G401.6 (cell line): ENCODE measurements around the gene GASK1B.

Experiments used
- FAIRE-seq: peaks from 2 replicates; lab custom pipeline; 2012; peaks lifted over from hg19 to GRCh38; lab: Jason Lieb, UNC

GASK1B gene

DNA sequence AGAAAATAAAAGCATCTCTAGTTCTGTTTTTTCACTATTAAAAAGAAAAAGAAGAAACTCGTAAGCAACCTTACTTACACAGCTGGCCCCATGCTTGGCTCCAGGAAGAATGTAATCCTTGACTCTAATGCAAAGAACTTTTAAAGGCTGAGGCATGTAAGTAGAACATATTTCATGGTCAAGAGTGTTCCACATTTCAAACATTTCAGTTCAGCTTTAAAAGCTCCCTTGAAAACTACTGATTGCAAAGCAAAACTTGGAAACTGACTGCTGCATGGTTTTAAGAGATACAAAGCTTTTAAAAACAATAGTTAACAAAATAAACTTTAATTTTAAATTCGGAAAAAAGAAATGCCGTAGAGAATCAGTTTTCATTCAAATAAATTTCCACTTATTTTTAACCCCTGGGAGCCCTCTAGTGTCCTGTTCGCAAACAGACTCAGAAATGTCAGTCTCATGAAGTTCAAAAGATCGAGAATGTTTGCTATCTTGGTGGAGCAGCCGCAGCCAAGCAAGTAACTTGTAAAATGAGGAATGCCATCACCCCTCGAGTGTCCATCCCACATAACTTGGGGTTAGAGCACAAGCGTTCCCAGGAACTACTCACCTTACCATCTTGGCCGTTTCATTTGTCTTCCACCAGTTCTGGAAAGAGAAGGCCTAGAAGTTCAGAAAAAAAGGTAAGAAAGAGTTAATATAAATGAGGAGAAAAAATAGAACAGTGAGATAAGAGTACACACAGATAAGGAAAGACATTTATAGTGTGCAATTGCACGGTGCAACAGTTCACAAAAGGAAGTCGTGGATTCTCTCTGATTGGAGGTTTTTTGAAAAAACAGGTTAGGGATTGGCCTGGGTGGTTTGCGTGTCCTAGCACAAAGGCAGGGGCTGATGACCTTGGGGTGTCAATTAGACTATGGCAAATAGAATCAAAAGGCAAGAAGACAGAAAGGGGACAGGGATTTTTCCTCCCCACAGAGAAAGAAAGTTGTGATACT is at the start of gene GASK1B:
Gene GASK1B (minus strand): TSS at position 765 of the 998 bp plus-strand sequence. CDS start 1,650 bp downstream, outside the sequence.
- peak; percentile 96 for FAIRE-seq

GRCh38 chr4:158219623-158220022 is 46.8 kb upstream of the GASK1B start:
- no peak for FAIRE-seq

- FAIRE-seq, result no peak
These were observed 44.9 kb upstream of the GASK1B start for GRCh38 chr4:158217763-158218162.

DNA sequence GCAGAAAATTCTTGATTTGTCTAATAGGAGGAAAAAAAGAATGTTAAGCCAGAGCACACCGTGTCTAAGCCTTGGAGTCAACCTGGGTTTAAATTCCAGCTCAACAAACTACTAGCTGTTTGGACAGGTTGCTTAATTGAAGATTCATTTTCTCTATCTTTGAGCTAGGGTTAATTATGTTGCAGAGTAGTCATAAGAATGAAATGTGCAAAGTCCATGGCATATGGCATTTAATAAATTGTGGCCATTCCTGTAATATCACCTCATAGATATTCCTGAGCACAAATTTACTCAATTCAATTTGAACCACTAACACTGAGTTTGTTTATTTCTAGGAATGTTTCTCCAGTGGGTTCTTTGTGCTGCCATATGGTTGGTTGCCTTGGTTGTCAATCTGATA is 42.0 kb upstream of the GASK1B start:
- no peak for FAIRE-seq

DNA sequence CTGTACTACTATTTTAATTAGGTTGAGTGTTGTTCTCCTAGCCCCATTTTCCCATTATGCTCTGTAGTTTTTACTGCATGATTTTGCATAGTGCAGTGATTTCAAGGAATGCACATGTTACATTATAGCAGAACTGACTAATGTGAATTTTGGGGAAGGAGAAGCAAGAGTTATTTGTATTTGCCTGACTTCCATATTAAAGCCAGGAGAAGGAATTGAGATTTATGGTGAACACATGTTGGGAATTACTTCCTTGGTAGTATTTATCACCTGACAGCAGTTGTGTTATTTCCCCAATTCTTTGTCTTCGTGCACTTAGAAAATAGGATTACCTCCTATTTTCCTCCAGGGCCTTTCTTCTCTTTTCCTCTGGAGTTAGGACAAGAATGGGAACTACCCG is 40.6 kb upstream of the GASK1B start:
- no peak for FAIRE-seq

- no peak for FAIRE-seq
These were observed 38.4 kb upstream of the GASK1B start for GRCh38 chr4:158211222-158211621.

DNA sequence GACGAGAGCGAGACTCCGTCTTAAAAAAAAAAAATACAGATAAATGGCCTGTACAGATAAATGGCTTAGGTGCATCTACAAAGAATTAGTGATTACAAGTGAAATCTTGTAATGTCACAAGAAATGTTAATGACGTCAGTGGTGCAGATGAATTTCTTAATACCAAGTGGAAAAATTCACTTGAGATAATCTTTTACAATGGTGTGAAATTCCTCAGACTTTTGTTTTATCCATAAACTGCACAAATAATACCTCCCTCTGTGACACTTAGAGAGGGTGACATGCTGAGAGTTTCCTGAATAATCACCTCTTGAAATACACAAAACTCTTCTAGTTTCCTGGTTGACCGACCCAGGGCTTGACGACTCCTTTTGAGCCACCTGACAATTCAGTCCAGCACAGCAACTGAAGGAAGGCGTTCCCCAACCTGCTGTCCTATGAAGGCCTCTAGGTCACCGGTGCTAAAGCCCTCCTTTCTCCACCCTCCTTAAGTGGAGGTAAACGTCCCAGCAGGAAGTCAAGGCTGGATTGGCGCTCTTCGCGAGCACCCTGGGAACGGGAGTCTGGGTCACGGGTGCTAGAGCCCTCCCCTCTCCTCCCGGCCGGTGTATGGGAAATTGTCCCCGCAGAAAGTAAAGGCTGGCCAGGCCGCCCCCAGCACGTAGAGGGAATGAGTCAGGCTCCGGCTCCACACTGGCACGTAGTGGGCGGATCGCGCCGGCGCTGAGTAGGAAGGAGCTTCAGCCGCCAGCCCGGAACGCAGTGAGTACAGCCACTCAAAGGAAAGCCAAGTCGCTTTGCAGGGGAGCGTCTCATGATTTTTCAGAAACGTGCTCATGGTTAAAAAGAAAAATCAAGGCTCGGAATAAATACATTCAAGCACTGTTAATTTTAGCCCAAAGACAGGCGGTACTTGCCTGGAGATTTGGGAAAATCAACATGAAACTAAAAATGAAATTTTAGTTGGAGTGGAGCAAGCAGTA is 37.3 kb upstream of the GASK1B start, which contains the start of gene TMEM144:
Gene TMEM144 (plus strand): TSS at position 662 of the 983 bp plus-strand sequence. CDS start 2,182 bp downstream, outside the sequence.
- FAIRE-seq, result no peak

DNA sequence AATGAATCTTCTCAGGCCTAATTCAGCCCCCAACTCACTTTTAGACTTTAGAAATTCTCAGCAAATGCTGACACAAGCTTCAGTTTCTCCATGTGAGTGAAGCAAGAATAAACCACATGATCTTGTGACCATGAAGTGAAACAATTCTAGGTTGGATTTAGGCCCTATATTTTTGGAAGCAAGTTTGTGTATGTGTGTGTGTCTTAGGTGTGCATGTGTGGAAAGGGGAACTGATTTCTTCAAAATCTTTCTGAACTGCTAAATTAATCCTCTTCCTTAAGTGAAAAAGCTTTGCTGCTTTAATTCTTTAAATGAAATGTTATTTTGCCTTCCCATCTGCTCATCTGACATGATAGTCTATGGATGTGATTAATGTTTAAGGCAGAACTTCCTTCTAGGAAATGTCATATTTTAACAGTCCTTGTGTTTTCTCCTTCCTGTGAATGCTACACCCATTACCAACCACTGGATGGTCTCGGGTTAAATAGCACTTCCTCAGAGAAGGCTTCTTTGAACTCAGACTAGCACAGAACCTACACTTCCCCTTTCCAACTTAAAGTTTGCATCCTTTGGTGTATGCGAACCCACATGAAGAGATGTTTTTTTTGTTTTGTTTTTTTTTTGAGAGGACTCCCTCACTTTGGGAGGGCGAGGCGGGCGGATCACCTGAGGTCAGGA is 36.3 kb upstream of the GASK1B start:
- no peak for FAIRE-seq

DNA sequence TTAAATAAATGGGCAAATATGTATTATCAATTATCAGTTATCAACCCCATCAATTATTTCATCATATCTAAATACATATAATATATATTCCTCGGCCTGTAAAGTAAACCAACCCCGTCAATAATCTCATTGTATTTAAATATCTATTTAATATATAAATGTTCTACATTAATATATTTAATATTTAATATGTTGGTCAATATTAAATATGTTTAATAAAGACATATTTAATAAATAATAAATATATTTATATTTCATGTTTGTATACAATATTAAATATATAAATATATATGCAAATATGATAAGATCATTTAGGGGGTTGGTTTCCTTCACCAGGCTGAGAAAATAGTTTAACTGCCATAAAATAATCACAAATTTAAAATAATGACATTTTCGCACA is 31.1 kb upstream of the GASK1B start:
- FAIRE-seq, result peak; percentile 96

DNA sequence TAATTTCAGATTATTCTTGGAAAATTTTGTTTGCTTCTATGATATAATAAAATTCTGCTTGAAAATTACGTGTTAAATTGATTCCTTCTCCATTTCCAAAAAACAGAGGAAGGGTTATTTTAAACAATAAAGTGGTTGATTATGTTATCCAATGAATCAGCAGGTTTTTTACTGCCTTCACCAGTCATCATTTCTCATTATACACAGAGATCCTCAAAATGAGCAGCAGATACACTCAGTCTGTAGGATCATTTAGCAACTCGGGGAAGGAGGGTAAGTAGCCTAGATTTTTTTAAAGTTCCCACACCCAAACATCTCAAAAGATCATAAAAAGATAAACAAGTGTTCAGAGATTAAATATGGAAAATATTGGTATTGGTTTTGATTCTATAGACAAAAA is 30.6 kb upstream of the GASK1B start:
- no peak for FAIRE-seq

- FAIRE-seq, result peak; percentile 82
These were observed 29.7 kb upstream of the GASK1B start for GRCh38 chr4:158202481-158202880.

DNA sequence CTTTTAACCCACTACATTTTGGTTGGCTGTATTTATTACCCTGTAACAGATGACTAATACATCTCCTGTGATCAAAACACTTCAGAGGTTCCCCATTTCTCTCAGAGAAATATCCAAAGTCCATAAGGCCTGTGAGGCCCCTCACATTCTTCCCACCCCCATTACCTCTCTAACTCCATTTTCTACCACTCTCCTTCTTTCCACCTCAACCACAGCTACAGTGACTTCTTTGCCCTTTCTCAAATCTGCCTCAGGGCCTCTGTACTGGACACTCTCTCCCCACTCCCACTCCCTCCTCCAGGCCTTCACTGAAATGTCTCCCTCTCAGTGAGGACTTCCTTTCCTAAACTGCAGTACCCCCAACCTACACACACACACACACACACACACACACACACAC is 29.1 kb upstream of the GASK1B start:
- FAIRE-seq, result no peak

DNA sequence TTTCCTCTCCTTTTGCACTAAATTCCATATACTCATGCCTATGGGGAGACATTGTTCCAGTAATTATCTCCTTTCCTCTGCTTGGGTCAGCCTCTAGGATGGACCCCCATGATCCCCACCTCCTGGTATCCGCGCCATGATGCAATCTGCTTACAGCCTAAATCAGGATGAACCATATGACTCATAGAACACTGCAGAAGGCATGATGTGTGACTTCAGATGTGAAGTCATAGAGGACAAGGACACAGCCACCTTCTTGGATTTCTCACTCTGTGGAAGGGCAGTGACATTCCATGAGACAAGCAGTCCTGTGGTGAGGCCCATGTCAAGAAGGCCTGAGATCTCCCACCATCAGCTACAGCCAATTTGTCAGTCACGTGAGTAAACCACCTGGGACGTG is 28.5 kb upstream of the GASK1B start:
- no peak for FAIRE-seq

DNA sequence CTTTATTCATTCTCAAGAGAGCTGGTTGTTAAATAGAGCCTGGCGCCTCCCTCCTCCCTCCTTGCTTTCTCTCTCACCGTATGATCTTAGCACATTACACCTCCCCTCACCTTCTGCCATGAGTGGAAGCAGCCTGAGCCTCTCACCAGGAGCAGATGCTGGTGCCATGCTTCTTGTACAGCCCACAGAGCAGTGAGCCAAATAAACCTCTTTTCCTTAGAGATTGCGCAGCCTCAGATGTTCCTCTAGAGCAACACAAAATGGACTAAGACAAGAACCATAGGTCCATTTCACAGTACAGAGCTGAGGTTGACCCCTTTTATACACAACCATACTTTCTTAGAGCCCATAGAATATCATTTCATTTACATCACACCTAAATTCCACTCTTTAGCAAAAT is 27.4 kb upstream of the GASK1B start:
- no peak for FAIRE-seq

DNA sequence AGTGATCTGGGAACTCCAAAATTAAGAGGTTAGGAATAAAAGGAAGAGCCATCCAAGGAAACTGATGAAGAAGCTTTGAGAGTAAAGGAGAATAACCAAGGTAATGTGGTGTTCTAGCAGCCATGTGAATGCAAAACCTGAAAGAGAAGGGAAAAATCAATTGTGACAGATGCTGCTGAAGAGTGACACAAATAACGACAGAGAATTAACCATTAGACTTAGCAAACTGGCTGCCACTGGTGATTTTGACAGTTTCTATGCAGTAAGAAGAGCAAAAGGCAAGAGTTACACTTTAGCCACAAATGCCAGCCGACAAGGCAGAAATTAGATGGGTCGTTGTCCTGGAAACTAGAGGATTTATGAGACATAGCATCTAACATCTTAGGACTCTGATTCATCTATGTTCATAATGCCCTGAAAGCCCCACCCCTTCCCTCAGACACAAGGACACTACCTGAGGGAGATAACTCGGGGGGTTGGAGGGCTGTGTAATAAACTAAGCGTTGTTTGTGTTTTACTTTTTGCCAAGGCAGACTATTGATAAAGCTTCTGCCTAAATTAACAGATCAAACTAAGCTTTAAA is 24.5 kb upstream of the GASK1B start:
- FAIRE-seq, result no peak

DNA sequence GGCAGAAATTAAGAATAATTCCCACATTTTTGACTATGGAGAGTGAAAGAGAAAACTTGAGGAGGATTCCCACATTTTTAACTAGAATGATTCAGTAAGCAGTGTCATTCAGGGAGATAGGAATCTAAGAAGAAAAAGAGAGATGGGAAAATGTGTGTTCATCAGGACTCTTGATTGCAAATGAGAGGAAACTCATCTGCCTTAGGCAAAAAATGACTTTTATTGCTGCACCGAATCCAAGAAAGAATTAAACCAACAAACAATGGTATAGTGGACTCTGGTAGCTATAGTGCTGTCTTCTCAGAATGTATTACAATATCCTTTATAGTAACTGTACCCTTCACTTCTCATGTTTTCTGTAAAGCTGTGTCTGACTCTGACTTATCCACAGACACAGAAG is 22.5 kb upstream of the GASK1B start:
- FAIRE-seq, result no peak

DNA sequence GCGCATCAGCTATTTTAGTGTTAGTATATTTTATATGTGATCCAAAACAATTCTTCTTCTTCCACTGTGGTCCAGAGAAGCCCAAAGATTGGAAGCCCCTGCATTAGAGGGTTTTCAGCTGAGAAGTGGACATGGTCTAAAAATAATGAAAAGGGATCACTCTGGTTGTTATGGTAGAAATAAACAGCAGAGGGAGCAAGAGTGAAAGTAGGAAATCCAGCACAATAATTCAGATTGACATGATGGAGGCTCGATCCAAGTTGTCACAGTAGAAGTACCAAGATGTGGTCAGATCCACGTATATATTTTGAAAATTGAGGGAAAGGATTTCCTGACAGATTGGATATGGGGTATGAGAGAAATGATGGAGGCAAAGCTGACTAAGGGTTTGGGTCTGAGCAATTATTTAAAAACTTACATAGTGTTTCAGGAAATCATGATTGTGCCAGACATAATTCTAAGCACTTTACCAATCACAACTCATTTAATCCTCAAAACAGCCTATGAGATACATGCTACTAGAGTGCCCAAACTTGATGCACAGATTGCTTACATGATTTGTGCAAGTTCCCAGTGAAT is 20.4 kb upstream of the GASK1B start:
- no peak for FAIRE-seq

DNA sequence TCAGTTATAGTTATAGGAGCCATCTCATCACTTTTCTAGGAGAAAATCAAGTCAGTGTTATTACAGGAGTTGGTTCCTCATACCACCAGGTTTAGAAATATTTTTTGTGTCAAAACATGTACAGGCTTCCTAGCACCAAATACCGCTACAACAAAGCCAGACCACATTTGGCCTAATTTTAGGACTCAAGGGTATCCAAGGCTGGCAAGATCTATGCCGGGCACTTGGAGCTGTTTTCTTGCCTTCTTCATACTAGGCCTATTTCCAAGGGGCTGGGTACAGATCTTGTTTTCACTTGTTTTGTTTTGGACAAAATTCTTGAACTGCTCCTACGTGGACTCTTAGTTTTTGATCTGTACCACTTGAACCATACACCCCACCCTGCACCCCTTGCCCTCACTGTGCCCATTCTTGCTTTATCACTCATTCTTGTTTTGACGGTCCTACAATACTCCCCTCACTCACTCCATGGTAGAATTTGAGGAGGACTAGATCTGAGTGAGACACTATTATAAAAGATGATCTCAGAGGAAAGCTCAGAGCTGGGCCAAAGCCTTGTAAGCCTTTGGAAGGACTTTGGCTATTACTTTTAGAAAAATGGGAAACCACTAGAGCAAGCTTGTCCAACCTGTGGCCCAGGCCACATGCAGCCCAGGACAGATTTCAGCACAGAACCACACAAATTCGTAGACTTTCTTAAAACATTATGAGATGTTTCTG is 19.8 kb upstream of the GASK1B start:
- no peak for FAIRE-seq

- FAIRE-seq, result no peak
These were observed 17.9 kb upstream of the GASK1B start for GRCh38 chr4:158190718-158191117.

DNA sequence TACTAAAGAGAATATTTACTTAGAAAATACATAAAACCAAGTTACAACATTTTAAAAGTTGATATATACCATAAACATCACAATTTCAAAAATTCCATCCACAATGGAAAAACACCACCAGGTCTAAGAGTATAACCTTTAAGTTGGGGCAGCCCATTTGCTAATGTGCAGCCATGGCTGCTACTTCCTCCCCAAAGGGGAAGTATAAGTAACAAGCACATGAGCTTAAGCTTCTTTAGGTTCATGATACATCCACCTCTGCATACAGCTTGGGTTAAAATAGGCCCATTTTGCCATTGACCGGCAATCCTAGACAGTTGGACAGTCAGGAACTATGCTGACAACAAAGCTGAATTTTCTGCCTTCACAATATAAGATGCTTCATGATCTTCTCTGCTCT is 16.6 kb upstream of the GASK1B start:
- FAIRE-seq, result peak; percentile 28

DNA sequence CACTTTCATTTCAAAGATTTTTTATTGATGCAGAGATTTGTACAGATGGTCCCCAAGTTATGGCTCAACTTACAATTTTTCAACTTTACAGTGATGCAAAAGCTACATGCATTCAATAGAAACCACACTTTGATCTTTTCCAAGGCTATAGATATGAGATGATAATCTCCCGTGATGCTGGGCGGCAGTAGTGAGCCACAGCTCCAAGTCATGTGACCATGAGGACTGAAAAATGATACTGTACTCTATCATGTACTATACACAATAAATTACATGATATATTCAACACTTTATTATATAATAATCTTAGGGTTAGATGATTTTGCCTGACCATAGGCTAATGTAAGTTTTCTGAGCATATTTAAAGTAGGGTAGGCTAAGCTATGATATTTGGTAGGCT is 14.0 kb upstream of the GASK1B start:
- no peak for FAIRE-seq
